ENCODE data around the gene ARHGEF12.

The ARHGEF12 gene

DNA sequence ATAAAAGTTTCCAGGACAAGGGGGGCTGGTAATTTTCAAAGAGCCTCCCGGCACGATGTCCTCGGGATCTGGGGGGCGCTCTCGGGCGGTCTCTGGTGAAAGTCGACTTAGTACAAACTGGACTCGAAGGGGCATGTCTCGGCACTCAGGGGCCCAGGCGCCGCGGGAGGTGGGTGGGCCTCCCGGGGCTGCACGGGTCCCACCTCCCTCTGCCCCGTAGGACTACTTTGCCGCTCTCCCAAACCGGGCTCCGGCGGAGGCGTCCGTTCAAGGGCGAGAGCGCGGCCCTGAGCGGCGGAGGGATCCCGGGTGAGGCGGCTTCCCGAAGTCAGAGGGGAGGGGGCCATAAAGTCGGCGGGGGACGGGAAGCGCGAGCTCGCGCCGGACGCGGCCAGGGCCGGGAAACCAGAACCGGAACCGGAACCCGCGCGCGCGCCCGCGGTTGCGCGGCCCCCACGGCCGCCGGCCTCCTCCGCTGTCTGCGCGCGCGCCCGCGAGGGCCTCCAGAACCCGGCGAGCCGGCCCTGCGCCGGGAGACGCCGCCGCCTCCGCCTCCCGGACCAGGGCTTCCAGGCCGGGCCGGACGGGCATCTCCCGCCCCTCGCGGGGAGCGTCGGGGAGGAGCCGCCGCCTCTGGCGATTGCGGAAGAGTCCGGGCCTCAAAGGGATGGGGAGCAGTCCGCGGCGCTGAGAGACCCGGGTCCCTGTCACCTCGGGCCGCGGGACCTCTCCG is at the start of gene ARHGEF12:
ARHGEF12 (plus strand) TSS at position 506 of the 733 bp plus-strand sequence. CDS start 831 bp downstream, outside the sequence.
- peak; percentile 84 to 88 for DNase-seq

DNA sequence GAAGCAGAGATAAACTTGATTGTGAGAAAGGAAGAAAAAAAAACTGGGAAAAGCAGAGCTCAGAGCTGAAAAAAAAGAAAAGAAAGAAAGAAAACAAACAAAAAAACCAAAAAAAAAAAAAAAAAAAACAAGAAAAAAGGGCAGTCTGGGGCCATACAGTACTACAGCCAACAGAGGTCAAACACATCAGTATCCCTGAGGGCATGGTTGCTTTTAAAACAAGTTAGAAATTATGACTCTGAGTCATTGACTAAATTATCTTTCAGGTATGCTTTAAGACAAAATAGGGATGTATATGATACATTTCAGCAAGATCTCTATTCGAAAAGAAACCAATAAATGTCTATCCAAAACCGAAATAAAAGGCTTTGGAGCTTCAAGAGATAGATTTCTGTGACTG is 48.2 kb upstream of the ARHGEF12 start:
- no peak for DNase-seq

- DNase-seq: no peak
Measured at GRCh38 chr11:120289426-120289825, 46.8 kb upstream of the ARHGEF12 start.

- no peak for DNase-seq
Measured at GRCh38 chr11:120290956-120291355, 45.3 kb upstream of the ARHGEF12 start.

DNA sequence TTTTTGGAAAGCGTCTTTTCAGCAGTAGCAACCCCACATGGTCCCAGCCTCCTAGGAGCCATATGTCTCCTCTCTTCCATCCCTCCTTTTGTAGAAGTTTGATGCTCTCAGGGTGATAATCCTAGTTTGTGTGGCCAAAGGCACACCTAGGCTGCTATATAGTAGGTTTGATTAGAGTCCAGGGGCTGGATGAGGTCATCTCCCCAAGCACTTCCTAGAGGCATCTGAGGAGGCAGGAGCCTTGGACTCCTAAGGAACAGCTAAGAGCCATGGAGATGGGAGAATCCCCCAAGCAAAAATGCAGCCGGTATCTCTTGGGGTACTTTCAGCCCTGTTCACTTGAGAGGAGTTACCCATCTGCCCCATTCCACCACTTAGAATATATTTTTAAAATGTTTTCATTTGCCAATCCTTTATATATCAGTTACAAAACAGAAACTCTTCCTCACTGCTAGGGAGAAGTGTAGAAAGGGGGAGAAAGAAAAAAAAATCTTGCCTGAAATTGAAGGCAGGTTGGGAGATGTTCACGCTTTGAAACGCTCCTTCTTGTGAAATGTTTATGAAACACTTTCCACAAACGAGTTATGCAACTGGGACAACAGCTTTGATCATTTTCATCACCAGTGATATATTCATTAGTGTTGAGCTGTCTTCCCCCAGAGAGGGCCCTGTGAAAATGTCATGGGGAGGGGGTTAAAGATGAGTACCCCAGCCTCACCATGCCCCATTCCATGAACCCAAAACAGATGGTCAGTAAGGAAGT is 43.0 kb upstream of the ARHGEF12 start:
- no peak for DNase-seq

DNA sequence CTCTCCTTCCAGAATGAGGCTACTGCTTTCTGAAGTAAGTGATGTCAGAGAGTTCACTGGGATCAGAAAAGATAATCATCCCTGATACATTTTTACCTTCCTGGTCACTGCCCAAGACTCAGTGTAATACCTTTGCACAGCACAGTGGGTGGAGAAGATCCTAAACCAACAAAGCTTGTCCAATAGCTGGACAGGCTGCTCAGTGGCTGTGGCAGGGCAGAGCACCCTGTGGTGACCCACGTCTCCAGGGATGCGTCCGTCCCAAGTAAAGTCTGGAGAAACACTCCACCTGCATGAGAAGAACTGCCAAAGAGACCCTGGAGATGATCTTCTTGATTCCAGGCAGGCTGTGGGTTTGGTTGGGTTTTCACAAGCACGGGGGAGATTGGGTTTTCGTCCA is 42.1 kb upstream of the ARHGEF12 start:
- DNase-seq: no peak

DNA sequence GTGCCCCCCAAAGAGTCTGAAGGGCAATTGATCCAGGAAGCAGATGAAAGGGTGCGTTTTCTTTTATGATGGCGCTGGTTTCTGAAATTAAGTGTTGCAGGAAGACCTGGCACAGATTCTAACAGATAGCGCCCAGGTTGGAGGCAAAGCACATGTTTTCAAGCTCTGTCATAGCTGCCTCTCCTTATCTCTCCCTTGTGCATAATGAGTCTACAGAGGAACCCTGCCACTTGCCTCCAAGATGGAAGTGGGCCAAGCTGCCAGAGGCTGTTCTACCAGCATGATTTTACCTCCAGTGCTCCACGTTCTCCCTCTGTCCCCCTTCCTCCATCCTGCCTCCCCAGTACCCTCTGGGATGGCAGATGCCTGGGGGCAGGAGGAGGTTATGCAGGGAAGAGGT is 41.1 kb upstream of the ARHGEF12 start:
- DNase-seq: no peak

DNA sequence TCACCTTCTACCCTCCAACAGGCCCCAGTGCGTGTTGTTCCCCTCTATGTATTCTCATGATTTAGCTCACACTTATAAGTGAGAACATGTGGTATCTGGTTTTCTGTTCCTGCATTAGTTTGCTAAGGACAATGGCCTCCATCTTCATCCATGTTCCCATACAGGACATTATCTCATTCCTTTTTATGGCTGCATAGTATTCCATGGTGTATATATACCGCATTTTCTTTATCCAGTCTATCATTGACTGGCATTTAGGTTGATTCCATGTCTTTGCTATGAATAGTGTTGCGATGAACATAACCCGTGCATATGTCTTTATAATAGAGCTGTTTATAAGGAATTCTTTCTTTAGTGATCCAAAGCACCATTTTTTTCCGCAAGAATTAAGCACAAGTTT is 39.7 kb upstream of the ARHGEF12 start:
- DNase-seq: no peak

DNA sequence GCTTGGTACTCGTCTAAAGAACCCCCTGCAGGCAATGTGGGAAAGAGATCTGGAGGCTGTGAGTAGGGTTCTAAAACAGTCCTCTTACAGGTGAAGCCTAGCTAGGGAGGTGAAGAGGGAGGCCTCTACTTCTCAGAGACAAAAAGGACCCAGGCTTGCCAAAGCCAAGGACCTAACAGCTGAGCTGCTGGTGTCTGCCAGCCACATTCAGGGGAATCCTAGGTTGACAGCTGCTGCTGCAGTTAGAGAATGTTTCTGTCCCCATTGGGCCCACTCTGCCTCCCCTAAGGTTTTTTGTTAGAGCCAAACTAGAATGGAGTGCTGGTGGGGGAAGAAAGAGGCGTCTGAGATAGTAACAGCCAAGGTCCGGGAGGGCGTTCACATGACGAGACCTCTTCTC is 37.8 kb upstream of the ARHGEF12 start:
- no peak for DNase-seq

GRCh38 chr11:120302001-120302805 is 34.0 kb upstream of the ARHGEF12 start:
- DNase-seq: no peak

GRCh38 chr11:120303004-120303637 is 33.1 kb upstream of the ARHGEF12 start:
- DNase-seq: peak; percentile 61 to 74

GRCh38 chr11:120304526-120304925 is 31.7 kb upstream of the ARHGEF12 start:
- DNase-seq: no peak

GRCh38 chr11:120305286-120305685 is 30.9 kb upstream of the ARHGEF12 start:
- DNase-seq: no peak

DNA sequence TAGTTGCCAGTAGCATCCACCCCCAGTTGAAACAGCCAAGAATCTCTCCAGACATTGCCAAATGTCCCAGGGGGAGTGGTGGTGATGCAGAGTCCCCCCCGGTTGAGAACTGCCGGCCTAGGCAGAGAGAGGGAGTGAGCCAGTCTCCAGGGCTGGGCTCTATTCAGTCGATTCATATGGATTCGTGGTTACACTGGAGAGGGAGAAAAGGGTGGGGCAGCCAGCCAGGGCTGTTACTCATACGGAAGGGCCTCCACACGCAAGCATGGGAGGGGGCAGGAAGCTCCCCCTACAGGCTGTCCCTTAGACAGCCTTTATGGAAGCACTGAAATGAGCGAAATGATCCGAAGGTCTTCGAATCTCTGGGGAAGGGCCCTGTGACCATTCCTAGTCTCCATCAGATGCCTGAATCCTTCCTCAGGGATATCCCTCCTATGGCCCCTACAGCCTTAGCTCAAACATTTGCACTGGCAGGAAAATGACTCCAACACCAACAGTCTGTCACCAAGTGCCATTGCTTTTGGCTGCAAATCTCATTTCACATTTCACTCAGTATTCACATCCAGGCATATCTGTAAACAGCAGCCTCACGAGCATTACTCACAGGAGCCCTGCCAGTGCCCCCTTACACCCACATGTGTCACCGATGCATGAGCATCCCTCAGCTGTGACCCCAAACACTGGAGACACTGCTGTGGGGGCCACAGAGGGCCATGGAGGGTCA is 29.5 kb upstream of the ARHGEF12 start:
- no peak for DNase-seq

- DNase-seq: no peak
Measured at GRCh38 chr11:120307476-120307875, 28.7 kb upstream of the ARHGEF12 start.

DNA sequence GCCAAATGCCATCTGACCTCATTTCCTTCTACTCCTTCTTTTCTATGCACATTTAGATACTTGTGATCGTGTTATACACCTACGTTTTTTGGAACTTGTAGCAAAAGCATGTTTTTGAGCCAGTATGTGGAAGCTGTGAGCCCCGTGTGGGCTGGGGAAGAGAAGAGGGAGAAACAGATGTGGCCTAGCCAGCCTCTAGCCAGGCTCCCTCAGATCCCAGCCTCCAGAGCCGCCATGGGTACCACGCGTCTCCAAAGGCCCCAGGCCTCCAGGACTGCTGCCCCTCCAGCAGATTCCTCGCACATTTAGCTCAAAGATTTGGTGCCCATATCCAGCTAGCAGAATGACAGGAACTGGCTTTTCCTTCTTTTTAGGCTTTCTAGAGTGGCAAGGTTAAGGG is 28.1 kb upstream of the ARHGEF12 start:
- no peak for DNase-seq

GRCh38 chr11:120310870-120311269 is 25.3 kb upstream of the ARHGEF12 start:
- DNase-seq: no peak

DNA sequence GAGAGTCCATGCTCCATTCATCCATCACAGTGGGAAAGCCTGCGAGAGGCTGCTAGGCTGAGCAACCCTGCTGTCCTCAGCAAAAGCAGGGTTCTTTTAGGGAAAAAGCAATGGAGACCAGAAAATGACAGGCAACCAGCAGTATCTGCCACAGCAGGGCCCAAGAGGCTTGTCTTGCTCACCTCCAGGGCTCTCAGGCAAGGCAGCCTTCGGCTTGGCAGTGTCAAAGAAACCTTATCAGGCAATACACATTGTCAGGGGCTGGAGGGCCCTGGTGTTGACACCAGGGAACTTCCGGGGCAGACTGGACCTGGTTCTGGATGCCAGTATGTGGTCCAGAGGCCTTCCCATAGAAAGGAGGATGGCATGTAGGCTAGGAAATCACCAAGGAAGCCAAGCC is 21.4 kb upstream of the ARHGEF12 start:
- DNase-seq: no peak

DNA sequence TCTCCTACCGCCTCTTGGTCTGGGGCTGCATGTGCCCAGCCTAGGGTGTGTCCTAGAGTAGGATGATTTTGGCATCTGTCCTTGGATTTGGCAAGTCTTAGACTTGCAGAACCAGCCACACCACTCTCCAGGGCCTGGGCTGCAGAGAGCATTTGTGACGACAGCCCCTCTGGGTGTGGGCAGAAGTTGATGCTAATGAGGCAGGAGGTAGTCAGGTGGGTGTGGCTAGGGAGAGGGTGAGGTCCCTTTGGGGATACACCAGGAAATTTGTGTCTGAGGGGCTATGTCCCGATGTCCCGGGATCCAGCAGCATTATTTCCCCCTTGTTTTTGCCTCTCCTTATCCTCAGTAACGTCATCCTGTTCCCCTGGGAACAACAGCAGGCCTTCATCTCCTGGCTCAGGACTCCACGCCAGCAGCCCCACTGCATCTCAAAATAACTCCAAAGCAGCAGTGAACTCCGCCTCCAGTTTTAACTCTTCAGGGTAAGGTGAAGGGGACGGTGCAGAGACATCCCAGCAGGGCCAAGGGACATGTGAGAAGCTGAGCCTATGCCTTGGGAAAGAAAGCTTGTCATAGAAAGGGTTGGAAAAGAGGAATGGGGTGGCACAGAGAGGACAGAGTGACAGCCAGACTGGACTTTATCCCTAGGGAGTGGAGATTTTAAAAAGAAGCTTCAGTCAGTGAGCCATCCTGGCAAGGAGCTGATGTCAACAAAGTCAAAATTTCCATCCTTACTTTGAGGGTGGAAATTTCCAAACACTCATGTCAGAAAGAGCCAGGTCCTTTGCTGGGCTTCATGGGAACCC is 19.1 kb upstream of the ARHGEF12 start:
- no peak for DNase-seq

DNA sequence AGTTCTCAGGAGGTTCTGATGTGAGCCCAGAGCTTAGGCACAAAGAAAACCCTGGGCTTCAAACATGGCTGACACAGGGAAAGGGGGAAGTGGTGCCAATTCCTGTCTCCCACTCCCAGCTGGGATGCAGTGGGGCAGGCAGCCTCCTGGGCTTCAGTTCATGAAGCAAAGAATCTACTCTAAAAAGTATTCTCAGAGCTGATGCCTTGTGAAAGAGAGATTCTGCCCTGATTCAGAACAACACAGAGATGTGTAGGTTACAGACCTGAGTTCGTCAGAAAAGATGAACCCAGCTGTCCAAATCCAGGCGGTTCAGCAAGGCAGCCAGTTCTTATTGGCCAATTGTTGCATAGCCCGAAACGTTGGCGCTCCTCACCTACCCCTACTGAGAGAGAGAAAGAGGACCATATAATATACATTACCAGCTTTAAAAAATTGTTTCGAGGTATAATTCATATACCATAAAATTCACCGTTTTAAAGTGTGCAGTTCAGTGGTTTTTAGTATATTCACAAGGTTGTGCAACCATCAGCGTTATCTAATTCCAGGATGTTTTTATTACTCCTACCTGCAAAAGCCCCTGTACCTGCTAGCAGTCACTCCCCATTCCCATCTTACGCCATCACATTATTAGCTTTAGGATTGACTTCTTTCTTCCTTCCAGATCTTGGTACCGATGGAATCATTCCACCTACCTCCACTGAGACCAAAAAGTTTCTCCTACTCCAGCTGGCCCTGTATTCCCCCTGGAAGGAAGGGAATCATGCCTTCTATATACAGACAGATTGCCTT is 18.3 kb upstream of the ARHGEF12 start:
- no peak for DNase-seq

- DNase-seq: no peak
Measured at GRCh38 chr11:120318906-120319305, 17.3 kb upstream of the ARHGEF12 start.
